ENCODE data around the gene SERPINA1.
A peak's percentile ranks its signal among the peaks of the same experiment; 100 is the strongest.
"Not testable (repeated sequence)": the region's sequence is repeated elsewhere in the genome, so short reads cannot be mapped to it uniquely, and the experiment has no call there.

The SERPINA1 gene

GRCh38 chr14:94424371-94424770, 36.0 kb upstream of the SERPINA1 start:
- H3K9ac ChIP-seq, result no peak overlapping the region
- no peaks in the 10 kb centered on the region for H4K20me1 ChIP-seq (ENCODE audit: insufficient read depth)
- no peaks in the 10 kb centered on the region for H3K79me2 ChIP-seq (ENCODE audit: insufficient read depth, low read depth)
- H3K4me1 ChIP-seq (ENCODE audit: low read depth, poor library complexity, severe bottlenecking), result no peaks in the 10 kb centered on the region
- H3K4me2 ChIP-seq, result no peak overlapping the region
- H3K27ac ChIP-seq, result no peak overlapping the region
- no peaks in the 10 kb centered on the region for H3K36me3 ChIP-seq (ENCODE audit: insufficient read depth)
- no peaks in the 10 kb centered on the region for H3K27me3 ChIP-seq (ENCODE audit: insufficient read depth, low read depth)
- H3K4me3 ChIP-seq (IDR thresholded peaks at IDR 0.05; ENCODE audit: insufficient read depth, low read depth, low read length), result no peak overlapping the region
- no peak for TF ChIP-seq CTCF (conservative IDR thresholded peaks at IDR 0.05; ENCODE audit: low read depth, low read length)
- no peak overlapping the region for H2AFZ ChIP-seq (ENCODE audit: low read depth)

- H2AFZ ChIP-seq (ENCODE audit: low read depth), result no peak overlapping the region
Measured at GRCh38 chr14:94423453-94424056, 35.2 kb upstream of the SERPINA1 start.

GRCh38 chr14:94421316-94421715, 32.9 kb upstream of the SERPINA1 start:
- H3K79me2 ChIP-seq (ENCODE audit: insufficient read depth, low read depth), result no peaks in the 10 kb centered on the region
- H3K4me3 ChIP-seq (IDR thresholded peaks at IDR 0.05; ENCODE audit: insufficient read depth, low read depth, low read length), result no peak overlapping the region
- no peak overlapping the region for H3K27ac ChIP-seq
- H3K4me2 ChIP-seq, result no peak overlapping the region
- no peaks in the 10 kb centered on the region for H3K4me1 ChIP-seq (ENCODE audit: low read depth, poor library complexity, severe bottlenecking)
- TF ChIP-seq CTCF (conservative IDR thresholded peaks at IDR 0.05; ENCODE audit: low read depth, low read length), result no peak
- no peaks in the 10 kb centered on the region for H4K20me1 ChIP-seq (ENCODE audit: insufficient read depth)
- H3K9ac ChIP-seq, result no peak overlapping the region
- no peaks in the 10 kb centered on the region for H3K27me3 ChIP-seq (ENCODE audit: insufficient read depth, low read depth)
- no peaks in the 10 kb centered on the region for H3K36me3 ChIP-seq (ENCODE audit: insufficient read depth)
- H2AFZ ChIP-seq (ENCODE audit: low read depth), result no peak overlapping the region

More at GRCh38 chr14:94423453-94424056, 35.2 kb upstream of the SERPINA1 start:
- Histone ChIP-seq H3K27me3 (ENCODE audit: insufficient read depth, low read depth) (no peaks in the 10 kb centered on the region), H3K79me2 (ENCODE audit: insufficient read depth, low read depth) (no peaks in the 10 kb centered on the region), H3K4me1 (ENCODE audit: low read depth, poor library complexity, severe bottlenecking) (no peaks in the 10 kb centered on the region), H3K27ac (no peak overlapping the region), H3K4me2 (no peak overlapping the region), H4K20me1 (ENCODE audit: insufficient read depth) (no peaks in the 10 kb centered on the region), H3K36me3 (ENCODE audit: insufficient read depth) (no peaks in the 10 kb centered on the region), H3K9ac (no peak overlapping the region), H3K4me3 (IDR thresholded peaks at IDR 0.05; ENCODE audit: insufficient read depth, low read depth, low read length) (no peak overlapping the region)
- TF ChIP-seq CTCF (conservative IDR thresholded peaks at IDR 0.05; ENCODE audit: low read depth, low read length), result peak; percentile 52

GRCh38 chr14:94417497-94418205, 29.2 kb upstream of the SERPINA1 start:
- H3K27me3 ChIP-seq (ENCODE audit: insufficient read depth, low read depth); H3K36me3 ChIP-seq (ENCODE audit: insufficient read depth); H3K9ac ChIP-seq; H4K20me1 ChIP-seq (ENCODE audit: insufficient read depth); H3K4me2 ChIP-seq; H3K27ac ChIP-seq; H3K4me3 ChIP-seq (IDR thresholded peaks at IDR 0.05; ENCODE audit: insufficient read depth, low read depth, low read length); H3K79me2 ChIP-seq (ENCODE audit: insufficient read depth, low read depth); H2AFZ ChIP-seq (ENCODE audit: low read depth); H3K4me1 ChIP-seq (ENCODE audit: low read depth, poor library complexity, severe bottlenecking): not testable (repeated sequence)
